ENCODE measurements around the gene F12.

- no peak for TF ChIP-seq GABPA (IDR thresholded peaks at IDR 0.05; ENCODE audit: low read depth)
- TF ChIP-seq, protein P1, sequence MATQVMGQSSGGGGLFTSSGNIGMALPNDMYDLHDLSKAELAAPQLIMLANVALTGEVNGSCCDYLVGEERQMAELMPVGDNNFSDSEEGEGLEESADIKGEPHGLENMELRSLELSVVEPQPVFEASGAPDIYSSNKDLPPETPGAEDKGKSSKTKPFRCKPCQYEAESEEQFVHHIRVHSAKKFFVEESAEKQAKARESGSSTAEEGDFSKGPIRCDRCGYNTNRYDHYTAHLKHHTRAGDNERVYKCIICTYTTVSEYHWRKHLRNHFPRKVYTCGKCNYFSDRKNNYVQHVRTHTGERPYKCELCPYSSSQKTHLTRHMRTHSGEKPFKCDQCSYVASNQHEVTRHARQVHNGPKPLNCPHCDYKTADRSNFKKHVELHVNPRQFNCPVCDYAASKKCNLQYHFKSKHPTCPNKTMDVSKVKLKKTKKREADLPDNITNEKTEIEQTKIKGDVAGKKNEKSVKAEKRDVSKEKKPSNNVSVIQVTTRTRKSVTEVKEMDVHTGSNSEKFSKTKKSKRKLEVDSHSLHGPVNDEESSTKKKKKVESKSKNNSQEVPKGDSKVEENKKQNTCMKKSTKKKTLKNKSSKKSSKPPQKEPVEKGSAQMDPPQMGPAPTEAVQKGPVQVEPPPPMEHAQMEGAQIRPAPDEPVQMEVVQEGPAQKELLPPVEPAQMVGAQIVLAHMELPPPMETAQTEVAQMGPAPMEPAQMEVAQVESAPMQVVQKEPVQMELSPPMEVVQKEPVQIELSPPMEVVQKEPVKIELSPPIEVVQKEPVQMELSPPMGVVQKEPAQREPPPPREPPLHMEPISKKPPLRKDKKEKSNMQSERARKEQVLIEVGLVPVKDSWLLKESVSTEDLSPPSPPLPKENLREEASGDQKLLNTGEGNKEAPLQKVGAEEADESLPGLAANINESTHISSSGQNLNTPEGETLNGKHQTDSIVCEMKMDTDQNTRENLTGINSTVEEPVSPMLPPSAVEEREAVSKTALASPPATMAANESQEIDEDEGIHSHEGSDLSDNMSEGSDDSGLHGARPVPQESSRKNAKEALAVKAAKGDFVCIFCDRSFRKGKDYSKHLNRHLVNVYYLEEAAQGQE (IDR thresholded peaks at IDR 0.05; ENCODE audit: insufficient replicate concordance, low read depth) = no peak
- TF ChIP-seq POLR2AphosphoS5 (IDR thresholded peaks at IDR 0.05; ENCODE audit: low read depth) = no peak
- TF ChIP-seq CTCF (IDR thresholded peaks at IDR 0.05; ENCODE audit: insufficient read depth, low read length) = no peak
- no peak for TF ChIP-seq SPI1 (IDR thresholded peaks at IDR 0.05; ENCODE audit: borderline replicate concordance, low read depth)
Measured at GRCh38 chr5:177452688-177453638, 43.6 kb upstream of the F12 start.

Data from HL-60 (cell line).